ENCODE data around the gene ZDHHC7.

GRCh38 chr16:84973236-84973635, 38.1 kb downstream of the ZDHHC7 start:
- no peak for TF ChIP-seq CTCF (IDR thresholded peaks at IDR 0.05)
- TF ChIP-seq ZFX (IDR thresholded peaks at IDR 0.05; ENCODE audit: borderline replicate concordance): no peak
